WTC11 (cell line): Measurements from ENCODE around the gene HLX. TPM values are rescaled to one million over a fixed set of nuclear protein-coding genes. Genes with fewer than 3 reads are reported as not detected.
A peak's percentile ranks its signal among the peaks of the same experiment; 100 is the strongest.

Experiments
- ATAC-seq: fragments of 200-7000 bp; cut with Tn5 transposase; 2 replicates; pipeline ENCODE4 v1.10.0; 2021; ENCODE audit warnings: mild to moderate bottlenecking, moderate library complexity
- CTCF ChIA-PET: fragments of 300-600 bp; sonication (Branson Sonifier 250); formaldehyde crosslinking; loops from one replicate; lab custom pipeline; 2021; ENCODE audit warnings: antibody characterized with exemption; lab: Charles Lee
- POLR2A ChIA-PET: fragments of 350-600 bp; sonication (Branson Sonifier 250); formaldehyde crosslinking; loops from one replicate; lab custom pipeline; 2021; ENCODE audit warnings: antibody characterized with exemption; lab: Charles Lee
- DNase-seq: peaks from one replicate; pipeline ENCODE4 v3.0.0; 2021; ENCODE audit warnings: low spot score
- H3K27ac Mint-ChIP-seq: 2 replicates; pipeline ENCODE4 v1.8.0; 2021; ENCODE audit warnings: mixed read lengths
- H3K27me3 Mint-ChIP-seq: 2 replicates; pipeline ENCODE4 v1.8.0; 2021; ENCODE audit warnings: low read depth, mild to moderate bottlenecking, moderate library complexity, mixed read lengths
- H3K36me3 Mint-ChIP-seq: 2 replicates; pipeline ENCODE4 v1.8.0; 2021; ENCODE audit warnings: mixed read lengths
- H3K4me1 Mint-ChIP-seq: 2 replicates; pipeline ENCODE4 v1.8.0; 2022; ENCODE audit warnings: mixed read lengths
- H3K4me3 Mint-ChIP-seq: 2 replicates; pipeline ENCODE4 v1.8.0; 2021; ENCODE audit warnings: mild to moderate bottlenecking, moderate library complexity, mixed read lengths
- H3K9me3 Mint-ChIP-seq: 2 replicates; pipeline ENCODE4 v1.8.0; 2021; ENCODE audit warnings: mixed read lengths
- ARID4B ChIP-seq: sonication (generic); formaldehyde crosslinking; IDR thresholded peaks from 2 replicates; pipeline ENCODE4 v1.8.0; 2023; ENCODE audit warnings: missing genetic modification reagents, mild to moderate bottlenecking, borderline replicate concordance
- ATF2 ChIP-seq: sonication (generic); formaldehyde crosslinking; IDR thresholded peaks from 2 replicates; pipeline ENCODE4 v1.8.1; 2022; ENCODE audit warnings: low read depth, missing genetic modification reagents, borderline replicate concordance
- CTCF ChIP-seq: fragments of 200-600 bp; IDR thresholded peaks from 2 replicates; pipeline ENCODE4 v1.8.0; 2022; ENCODE audit warnings: antibody characterized with exemption
- E2F4 ChIP-seq: sonication (generic); formaldehyde crosslinking; IDR thresholded peaks from 2 replicates; pipeline ENCODE4 v1.8.1; 2022; ENCODE audit warnings: low read depth, mild to moderate bottlenecking, moderate library complexity, missing genetic modification reagents, borderline replicate concordance
- EMX1 ChIP-seq: fragments of 250-450 bp; sonication (Bioruptor Pico); IDR thresholded peaks from 2 replicates; pipeline ENCODE4 v1.8.0; 2021; ENCODE audit warnings: mild to moderate bottlenecking
- ESRRA ChIP-seq: sonication (generic); formaldehyde crosslinking; IDR thresholded peaks from 2 replicates; pipeline ENCODE4 v1.8.1; 2022; ENCODE audit warnings: mild to moderate bottlenecking, missing genetic modification reagents, borderline replicate concordance
- ETV6 ChIP-seq: sonication (generic); formaldehyde crosslinking; IDR thresholded peaks from 2 replicates; pipeline ENCODE4 v1.8.1; 2022; ENCODE audit warnings: mild to moderate bottlenecking, missing genetic modification reagents
- FOXK1 ChIP-seq: sonication (generic); formaldehyde crosslinking; IDR thresholded peaks from 2 replicates; pipeline ENCODE4 v1.8.0; 2022; ENCODE audit warnings: mild to moderate bottlenecking, moderate library complexity, missing genetic modification reagents
- FOXP4 ChIP-seq: sonication (generic); formaldehyde crosslinking; IDR thresholded peaks from 2 replicates; pipeline ENCODE4 v1.8.0; 2022; ENCODE audit warnings: mild to moderate bottlenecking, missing genetic modification reagents
- JAZF1 ChIP-seq: fragments of 250-450 bp; sonication (Bioruptor Pico); IDR thresholded peaks from 2 replicates; pipeline ENCODE4 v1.9.0; 2021; ENCODE audit warnings: moderate library complexity, mild to moderate bottlenecking, inconsistent platforms
- NFYB ChIP-seq: sonication (generic); formaldehyde crosslinking; conservative IDR thresholded peaks from 2 replicates; pipeline ENCODE4 v1.8.0; 2022; ENCODE audit warnings: low read depth, missing genetic modification reagents
- NR3C1 ChIP-seq: sonication (generic); formaldehyde crosslinking; conservative IDR thresholded peaks from 2 replicates; pipeline ENCODE4 v1.8.1; 2023; ENCODE audit warnings: low read depth, mild to moderate bottlenecking, missing genetic modification reagents
- TEAD1 ChIP-seq: sonication (generic); formaldehyde crosslinking; IDR thresholded peaks from 2 replicates; pipeline ENCODE4 v1.8.0; 2022; ENCODE audit warnings: mild to moderate bottlenecking, missing genetic modification reagents
- USF2 ChIP-seq: sonication (generic); formaldehyde crosslinking; IDR thresholded peaks from 2 replicates; pipeline ENCODE4 v1.8.1; 2023; ENCODE audit warnings: mild to moderate bottlenecking, missing genetic modification reagents, moderate library complexity
- total RNA-seq: library from RNA; stranded (reverse); gene quantifications from 3 replicates; pipeline ENCODE4 v1.2.3, GENCODE V29; 2021

HLX gene
- total RNA-seq, 1 experiment from 2014 or later, result not detected

GRCh38 chr1:220877377-220878095 lies 1.7 kb upstream of the HLX start:
- H3K4me1 Mint-ChIP-seq, result peaks cover 55% of the 10 kb centered on the region
- no peak for TF ChIP-seq ETV6
- no peak for TF ChIP-seq JAZF1 (CRISPR knock-in tag)
- TF ChIP-seq NR3C1 (CRISPR knock-in tag), result no peak
- no peak for TF ChIP-seq EMX1
- TF ChIP-seq, all 79 proteins: peak for 0
- DNase-seq (no peak), ATAC-seq (peak; percentile 1)
- Mint-ChIP-seq H3K4me3 (peak overlapping the region; percentile 84), H3K27ac (no peak overlapping the region), H3K9me3 (no peaks in the 10 kb centered on the region), H3K27me3 (peaks cover 97% of the 10 kb centered on the region), H3K36me3 (no peaks in the 10 kb centered on the region)
- CTCF ChIA-PET, result interaction anchor here (0.9 to 1.7 kb wide), 5 partner anchors 11 to 326 kb away, joined by 3 to 6 read pairs (median 3); no protein-coding TSS in a partner anchor
- POLR2A ChIA-PET, result interaction anchor here (1.4 to 1.5 kb wide), 2 partner anchors 11 to 129 kb away, joined by 3 to 5 read pairs; partner anchors contain the start of gene MTARC2

- no peak for ATAC-seq
- H3K4me3 Mint-ChIP-seq, result peak overlapping the region; percentile 84
- H3K36me3 Mint-ChIP-seq, result no peaks in the 10 kb centered on the region
- DNase-seq, result no peak
- peak; percentile 51; the same call in 1 of the 2 replicates for TF ChIP-seq USF2 (CRISPR knock-in tag)
- no peak for TF ChIP-seq ESRRA (CRISPR knock-in tag)
- TF ChIP-seq, all 79 proteins: peak for 1
- peaks cover 97% of the 10 kb centered on the region for H3K27me3 Mint-ChIP-seq
- H3K9me3 Mint-ChIP-seq, result no peaks in the 10 kb centered on the region
- ChIA-PET POLR2A (interaction anchor here (1.0 to 1.5 kb wide), 2 partner anchors 10 to 130 kb away, joined by 3 to 4 read pairs; partner anchors contain the start of gene MTARC2), CTCF (interaction anchor here (0.7 to 1.7 kb wide), 8 partner anchors 10 to 325 kb away, joined by 3 to 5 read pairs (median 4); partner anchors contain the start of gene MTARC1)
- no peak overlapping the region for H3K27ac Mint-ChIP-seq
- H3K4me1 Mint-ChIP-seq, result peaks cover 59% of the 10 kb centered on the region
Measured at GRCh38 chr1:220878191-220879075, 810 bp upstream of the HLX start.

GRCh38 chr1:220879509-220880361 lies 492 bp downstream of the HLX start:
- Mint-ChIP-seq H3K27ac (no peak overlapping the region), H3K36me3 (no peaks in the 10 kb centered on the region), H3K4me3 (peak overlapping the region; percentile 84), H3K4me1 (peaks cover 68% of the 10 kb centered on the region), H3K27me3 (peaks cover 100% of the 10 kb centered on the region), H3K9me3 (no peaks in the 10 kb centered on the region)
- peak; percentile 29 for ATAC-seq
- POLR2A ChIA-PET, result no interaction called here
- peak; percentile 41 for DNase-seq
- CTCF ChIA-PET, result interaction anchor here (0.7 to 1.2 kb wide), 5 partner anchors 8 to 324 kb away, joined by 3 to 5 read pairs (median 4); partner anchors contain the start of gene MTARC1
- TF ChIP-seq CTCF (no peak), ATF2 (CRISPR knock-in tag) (no peak), NFYB (CRISPR knock-in tag) (no peak), TEAD1 (CRISPR knock-in tag) (no peak), E2F4 (CRISPR knock-in tag) (no peak), FOXK1 (CRISPR knock-in tag) (no peak), FOXP4 (CRISPR knock-in tag) (no peak), ARID4B (CRISPR knock-in tag) (no peak)
